GM04504 (cell line): Measurements from ENCODE around the gene DGKG.
A peak's percentile ranks its signal among the peaks of the same experiment; 100 is the strongest.

ENCODE experiments used
- DNase-seq: peaks from one replicate; pipeline ENCODE4 v3.0.0-alpha.2; 2012; ENCODE audit warnings: low read depth

Gene DGKG

DNA sequence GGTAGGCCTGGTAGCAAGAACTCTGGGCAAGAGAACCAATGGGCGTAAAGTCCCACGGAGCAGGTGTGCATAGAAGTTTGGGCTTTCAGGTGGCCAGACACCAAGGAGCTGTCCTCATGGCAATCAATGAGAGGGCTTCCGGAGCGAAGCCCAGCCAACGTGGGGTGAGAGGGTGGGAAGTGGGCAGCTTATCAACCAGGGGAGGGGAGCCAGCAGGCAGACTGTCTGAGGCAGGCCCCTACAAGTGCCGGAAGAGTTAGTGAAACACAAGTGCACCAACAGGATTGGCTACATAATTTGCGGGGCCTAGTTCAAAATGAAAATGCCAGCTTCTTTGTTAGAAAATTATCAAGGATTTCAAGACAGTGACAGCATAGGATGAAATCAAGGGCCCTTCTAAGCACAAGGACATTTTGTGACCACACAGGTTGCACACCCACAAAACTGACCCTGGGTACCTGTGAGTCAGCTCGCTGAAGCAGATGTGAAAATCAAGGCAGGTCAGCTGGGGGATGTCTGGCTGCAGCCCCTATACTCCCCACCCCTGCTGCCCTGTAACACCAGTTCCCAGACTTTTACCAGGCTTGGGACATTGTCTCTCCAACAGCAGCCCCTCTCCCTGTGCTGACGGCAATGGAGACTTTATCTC is 151.1 kb downstream of the DGKG start:
- DNase-seq = no peak

DNA sequence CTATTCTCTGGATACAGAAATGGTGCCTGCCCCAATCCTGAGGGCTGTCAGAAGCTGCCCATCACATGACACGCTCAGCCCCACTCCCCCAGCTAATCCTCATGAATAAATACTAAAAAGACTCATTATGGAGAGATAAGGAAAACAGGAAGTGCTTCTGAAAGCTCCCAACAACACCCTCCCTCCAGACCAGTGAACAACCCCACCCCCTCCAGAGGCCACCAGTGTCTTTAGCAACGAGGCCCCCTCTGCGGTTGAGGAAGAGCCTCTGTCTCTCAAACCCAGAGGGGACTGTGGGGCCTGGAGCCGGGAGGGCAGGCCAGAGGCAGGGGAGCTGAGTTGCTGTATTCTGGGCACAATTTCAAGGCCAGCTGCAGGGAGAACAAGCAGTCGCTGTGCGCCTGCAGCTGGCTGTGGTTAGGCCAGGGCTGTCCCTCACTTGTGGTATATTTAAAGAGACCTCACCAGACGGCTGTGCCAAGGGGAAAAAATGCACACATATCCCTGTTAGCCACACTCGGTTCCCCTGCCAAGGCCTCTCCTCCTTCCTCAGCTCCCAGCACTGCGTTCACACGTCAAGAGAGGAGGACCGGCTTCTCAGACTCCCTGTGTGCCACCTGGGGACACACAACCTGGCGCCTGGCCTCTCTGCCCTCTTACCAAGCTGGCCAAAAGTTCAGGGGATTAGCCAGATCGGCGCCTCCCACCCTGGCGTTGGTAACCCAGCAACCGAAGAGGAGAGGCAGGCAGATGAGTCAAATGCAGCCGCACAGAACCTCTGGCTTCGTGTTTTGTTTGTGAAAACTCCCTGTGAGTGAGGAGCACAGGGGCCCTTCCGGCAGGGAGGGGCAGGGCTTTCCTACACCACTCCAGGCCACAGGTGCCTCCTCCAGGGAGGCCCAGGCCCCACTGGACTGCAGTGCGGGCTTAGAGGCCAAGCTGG is 152.0 kb downstream of the DGKG start:
- peak; percentile 24 for DNase-seq

DNA sequence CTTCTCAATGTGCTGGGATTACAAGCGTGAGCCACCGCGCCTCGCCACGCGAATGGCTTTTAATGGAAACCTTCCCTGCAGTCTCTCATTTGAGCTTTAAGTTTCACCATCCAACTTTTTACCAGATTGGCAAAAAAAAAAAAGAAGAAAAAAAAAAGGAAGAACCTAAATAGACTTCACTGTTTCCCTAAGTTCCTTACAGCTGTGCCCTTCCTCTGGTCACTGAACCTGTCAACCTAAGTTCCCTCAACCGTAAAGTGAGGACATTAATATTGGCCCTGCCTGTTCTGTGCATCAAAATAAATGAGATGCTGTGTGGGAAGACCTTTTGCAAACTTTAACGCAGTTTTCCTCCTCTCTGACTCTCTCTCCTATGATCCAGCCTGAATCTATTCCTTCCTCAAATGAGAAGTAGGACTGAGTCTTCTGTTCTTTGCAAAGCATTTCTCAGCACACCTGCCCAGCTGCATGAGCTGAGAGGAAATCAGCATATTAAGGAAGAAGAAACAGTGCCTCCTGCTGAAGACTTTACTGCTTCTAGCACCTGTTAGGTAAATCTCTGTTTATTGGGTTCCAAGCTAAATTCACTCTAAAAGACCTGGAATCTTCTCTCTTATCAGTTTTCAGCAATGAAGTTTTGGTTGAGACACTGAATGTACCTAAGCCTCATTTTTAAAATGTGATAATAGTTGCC is 153.6 kb downstream of the DGKG start:
- DNase-seq = no peak

DNA sequence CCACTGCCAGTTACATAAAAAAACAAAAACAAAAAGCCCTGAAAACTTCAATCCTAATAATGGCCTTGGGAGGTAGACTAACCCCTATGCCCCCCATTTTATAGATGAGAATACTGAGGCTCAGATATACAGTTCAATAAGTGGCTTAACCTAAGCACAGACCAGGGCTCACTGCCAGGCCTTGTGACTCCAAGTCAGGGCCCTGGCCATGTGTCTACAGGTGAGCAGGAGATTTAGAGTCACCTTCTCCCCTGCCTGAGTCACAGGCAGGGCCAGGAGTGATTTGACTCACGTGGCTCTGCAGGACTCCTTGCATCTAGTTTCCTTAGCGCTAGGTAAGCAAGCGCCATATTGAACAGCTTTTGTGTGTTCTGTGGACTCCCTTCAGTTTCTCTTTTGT is 154.5 kb downstream of the DGKG start:
- DNase-seq = no peak

DNA sequence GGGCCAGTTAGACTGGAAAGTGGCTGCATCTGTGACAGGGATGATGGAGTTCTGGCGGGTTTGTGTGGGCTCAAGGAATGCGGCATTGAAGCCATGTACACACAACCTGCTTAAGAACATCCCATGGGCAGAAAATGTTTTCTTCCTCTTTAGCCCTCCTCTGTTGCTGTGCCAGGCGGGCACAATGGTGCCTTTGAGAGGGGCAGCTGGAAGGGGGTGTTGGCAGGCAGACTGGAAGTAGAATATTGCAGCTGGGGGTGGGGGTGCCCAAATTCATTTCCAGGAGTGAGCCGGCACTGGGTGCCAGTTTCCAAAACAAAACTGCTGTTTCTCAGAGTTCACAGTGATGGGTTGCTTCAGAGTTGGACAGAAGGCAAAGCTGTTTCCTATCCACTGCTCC is 161.3 kb downstream of the DGKG start:
- DNase-seq = no peak

DNA sequence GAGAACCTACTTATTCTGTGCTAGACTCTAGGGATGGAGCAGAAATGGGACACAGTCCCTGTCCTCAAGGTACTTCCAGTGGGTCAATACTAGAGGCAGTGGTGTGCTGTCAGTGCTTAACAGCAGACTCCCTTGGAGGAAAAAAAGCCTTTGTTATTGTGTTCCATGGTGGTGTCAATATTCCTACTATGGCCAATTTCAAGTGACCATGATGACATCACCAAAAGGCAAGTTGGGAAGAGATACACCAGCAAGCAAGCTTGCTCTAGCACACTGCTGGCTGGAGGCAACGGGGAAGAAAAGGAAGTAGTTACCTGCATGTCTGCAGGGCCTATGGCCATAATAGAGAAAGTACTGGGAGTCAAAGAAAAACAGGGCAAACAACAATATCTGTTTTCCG is 163.6 kb downstream of the DGKG start:
- no peak for DNase-seq

DNA sequence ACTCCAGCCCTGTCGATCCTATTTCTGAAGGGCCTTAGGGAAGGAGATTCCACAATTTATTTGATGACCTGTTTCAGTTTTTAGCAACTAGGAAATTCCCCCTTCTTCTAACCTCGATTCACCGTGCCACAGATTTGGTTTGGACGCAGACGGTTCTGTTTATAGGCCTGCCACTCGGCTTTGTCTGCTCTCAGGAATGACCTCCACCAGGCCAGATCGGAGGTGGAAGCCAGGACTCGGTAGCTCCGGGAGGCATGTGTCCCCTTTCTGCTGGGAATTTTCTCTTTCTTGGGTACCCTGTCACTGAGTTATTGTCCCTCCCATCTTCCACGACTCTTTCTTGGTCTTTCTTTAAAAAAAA is 167.6 kb downstream of the DGKG start:
- DNase-seq = no peak

DNA sequence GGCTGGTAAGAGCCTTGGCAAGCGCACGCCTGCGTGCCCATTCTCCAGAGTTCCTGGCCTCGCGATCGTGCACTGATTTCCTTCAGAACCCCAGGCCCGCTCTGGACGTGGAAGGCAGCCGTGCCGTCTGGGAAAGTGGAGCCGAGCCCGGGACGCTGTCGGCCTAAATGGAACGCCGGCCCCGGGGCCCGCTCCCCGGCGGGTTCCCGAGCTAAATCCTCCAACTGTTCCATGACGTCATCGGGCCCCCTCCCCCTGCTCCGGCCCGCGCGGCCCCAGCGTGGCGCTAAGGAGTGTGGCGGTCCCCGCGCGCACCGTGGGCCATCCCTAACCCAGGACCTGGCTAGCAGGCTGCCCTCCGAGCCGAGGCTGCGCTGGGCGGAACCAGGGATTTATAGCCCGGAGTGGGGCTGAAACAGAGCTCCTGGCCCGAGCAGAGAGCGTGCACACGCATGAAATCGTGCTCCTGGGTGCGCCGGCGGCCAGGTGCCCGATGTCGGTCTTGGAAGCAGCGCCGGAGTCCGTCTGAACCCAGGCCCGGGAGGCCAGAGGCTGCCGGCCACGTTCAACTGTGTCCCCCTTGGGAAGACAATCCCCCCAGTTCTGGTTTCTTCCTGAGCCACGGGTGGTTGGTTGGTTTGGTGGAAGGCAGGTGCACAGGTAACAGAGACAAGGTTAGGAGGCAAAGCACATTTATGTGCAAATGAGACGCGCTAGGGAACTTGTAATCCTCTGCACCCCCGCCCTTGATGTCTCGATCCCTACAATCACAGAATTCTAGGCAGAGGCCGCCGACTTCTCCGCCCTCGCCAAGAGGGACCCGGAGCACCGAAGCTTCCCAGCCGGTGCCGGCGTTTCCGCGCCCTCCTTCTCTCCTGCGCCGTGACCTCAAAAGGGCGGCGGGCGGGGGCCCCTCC is 168.2 kb downstream of the DGKG start:
- no peak for DNase-seq

DNA sequence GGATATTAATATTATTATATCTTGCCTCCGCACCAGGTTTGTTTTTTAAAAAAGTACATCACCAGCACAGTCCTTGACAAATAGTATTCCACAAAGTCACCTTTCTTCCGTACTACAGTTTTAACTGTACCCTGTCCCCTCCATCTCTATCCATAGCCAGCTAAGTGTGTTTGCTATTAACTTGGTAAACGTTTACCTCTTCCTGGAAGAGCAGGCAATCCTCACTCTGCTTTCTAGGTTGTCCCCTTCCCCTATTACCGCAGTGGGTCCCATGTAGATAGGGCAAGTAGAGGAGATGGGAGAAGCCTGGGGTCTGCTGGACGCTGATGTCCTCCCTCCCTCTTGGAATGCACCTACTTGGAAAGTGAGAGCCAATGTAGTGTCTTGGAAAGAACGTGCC is 169.2 kb downstream of the DGKG start:
- no peak for DNase-seq

DNA sequence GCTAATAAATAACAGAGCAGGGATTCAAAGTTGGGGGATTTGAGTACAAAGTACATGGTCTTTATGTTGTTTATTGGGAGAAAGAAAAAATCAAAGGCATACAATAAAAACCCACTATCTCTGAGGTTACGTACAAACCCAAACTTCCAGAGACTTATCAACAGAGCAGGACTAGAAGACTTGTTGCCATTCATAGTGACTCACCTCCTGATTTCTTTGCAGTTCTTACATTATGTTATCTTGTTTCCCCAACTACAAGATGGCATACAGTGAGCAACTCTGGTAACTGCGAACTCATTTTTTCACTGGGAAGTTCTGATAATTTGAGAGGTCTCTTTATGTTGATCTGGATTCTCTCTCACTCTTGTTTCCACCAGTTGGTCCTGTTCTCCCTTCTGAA is 172.5 kb downstream of the DGKG start:
- DNase-seq = no peak

DNA sequence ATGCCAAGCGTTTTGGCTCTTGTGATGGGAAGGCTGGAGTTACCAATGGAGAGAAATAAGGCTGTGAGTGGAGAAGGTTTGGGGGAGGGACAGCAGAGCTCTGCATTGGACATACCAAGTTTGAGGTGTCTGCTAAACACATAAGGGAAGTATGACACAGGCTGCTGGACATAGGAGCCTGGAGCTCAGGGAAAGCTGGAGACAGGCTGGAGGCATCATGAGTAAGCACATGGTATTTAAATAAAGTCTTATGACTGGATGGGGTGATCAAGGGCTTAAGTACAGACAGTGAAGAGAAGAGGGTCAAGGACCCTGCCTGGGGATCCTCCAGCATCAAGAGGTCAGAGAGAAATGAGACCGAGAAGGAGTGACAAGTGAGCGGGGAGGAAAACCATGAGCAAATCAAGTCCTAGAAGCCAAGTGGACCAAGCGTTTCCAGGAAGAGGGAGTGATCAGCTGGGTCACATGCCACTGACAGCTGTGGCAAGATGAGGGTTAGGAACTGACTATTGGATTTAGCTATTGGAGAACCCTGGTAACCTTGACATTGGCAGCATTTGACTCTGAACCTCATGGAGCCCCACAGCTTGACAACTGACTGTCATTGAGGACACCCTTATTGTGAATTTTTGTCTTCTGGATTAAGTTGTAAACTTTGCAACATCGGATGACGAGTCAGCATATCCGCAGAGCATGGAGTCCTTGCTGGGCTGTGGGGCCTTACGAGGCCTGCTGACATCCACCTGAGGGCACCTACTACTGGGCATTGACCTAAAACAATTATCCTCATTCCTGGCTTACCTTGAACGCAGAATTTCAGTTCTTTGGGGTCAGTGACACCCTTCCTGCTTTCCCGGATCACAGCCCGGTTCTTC is 174.4 kb downstream of the DGKG start:
- no peak for DNase-seq

DNA sequence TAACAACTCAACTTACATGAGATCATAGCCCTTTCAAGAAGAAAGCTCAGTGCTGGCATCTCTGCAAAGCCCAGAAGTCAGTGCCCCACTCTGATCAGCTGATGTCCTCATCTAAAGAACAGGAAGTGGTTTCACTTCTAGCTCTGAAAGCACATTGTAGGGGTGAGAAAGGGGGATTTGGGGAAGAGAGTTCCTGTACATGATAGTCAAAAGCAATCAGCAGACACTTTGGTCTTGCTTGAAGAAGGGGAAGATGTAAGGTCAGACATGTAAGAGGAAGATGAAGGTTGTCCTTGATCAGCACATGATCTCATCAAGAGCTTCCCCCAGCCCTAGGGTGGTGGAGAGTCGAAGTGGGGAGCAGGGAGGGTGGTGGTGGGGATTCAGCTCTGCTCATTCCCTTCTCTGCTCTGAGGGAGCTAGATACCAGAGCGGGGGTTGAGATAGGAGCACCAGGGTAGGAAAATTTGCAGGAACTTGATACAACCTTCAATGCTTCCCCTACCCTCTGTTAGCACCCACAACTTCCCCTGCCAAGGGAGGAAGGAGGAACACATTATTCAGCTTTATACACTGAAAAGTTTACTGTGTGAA is 176.7 kb downstream of the DGKG start:
- DNase-seq = no peak

DNA sequence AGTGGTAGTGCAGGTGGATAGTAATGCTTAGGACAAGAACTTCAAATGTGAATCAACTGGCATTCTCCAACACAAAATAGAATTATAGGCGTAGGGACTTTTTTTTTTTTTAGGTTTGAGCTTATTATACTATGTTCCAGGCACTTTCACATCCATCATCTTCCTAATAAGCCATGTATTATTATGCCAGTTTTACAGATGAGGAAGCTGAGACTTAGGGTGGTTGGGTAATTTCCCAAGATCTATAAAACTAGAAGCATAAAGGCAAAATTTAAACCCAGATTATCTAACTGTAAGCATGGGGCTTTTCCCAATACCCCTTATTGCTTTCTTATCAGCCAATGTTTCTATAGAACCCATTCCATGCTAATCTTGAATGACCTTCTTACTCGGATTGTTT is 178.0 kb downstream of the DGKG start:
- DNase-seq = no peak

DNA sequence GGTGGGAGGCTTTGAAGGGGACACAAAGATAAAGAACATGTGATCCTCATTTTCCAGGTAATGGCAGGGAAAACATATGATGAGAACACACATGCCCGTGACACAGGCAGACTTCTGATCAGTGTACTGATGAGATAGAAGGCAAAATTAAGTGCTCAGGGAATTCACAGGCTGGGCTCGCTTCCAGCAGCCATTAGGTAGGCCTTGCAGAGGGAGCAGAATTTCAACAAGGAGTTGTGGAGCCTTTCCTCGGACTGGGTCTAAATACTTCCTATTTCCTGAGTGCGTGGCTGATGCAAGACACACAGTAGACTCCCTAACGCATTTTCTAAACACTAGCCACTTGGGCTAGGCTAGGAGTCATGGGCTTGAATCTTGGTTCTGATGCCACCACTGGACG is 179.2 kb downstream of the DGKG start:
- DNase-seq = no peak

DNA sequence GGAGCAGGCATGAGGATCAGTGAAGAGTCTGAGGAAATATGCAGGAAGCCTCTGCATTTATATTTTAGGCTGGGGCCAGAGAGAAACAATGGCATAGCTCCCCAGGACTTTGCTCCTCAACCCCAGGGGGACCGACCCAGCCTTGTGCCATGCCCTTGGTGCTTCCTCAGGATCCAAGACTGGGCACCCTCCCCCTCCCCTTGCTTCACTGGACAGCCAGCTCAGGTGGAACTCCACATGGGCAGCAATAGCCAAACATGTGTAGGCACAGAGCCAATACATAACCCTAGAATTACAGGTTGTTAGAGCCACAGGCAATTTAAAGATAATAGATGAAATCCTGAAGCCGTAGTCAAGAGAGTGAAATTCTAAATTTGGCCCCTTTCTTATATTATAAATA is 180.1 kb downstream of the DGKG start:
- DNase-seq = no peak

DNA sequence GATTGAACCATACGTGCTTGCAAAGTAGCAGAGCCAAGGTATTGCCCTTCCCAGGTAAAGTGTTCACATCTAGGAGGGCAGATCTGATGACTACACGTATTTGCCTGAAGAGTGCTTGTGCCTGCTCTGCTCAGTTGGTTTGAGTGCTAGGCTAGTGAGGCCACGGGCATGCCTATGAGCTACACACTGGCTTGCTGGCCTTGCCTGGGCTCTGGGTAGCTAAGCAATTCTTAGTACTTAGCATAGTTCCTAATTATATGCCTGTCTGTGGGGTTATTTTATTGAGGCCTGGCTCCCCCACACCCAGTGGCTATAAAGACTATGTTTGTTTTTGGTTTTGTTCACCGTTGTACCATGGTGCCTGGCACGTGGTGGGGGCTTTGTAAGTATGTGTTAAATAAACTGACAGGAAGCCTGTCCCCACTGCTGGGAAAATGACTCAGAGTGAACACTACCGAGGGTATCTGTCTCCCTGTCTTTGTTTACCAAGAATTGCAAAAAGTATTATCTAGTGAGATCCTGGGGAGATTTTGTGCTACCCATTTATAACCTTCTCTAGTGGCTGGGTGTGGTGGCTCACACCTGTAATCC is 181.0 kb downstream of the DGKG start:
- no peak for DNase-seq

DNA sequence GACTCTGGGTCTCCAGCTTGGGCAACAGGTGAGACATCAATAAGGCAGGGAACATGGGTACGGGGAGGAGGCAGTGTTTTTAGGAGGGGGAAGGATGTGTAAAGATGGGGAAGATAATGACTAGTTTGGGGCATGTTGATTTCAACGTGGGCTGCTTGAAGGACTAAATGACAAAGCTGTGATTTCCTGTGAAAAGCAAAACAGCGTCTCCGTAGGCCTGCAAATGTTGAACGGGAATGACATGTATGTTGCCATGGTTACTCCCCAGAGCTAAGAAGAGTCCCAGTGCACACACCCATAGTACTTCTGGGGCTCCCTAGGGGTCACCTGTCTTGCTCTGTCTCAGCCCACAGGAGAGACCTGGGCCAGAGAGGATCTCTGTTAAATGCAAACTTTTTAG is 181.9 kb downstream of the DGKG start:
- no peak for DNase-seq

DNA sequence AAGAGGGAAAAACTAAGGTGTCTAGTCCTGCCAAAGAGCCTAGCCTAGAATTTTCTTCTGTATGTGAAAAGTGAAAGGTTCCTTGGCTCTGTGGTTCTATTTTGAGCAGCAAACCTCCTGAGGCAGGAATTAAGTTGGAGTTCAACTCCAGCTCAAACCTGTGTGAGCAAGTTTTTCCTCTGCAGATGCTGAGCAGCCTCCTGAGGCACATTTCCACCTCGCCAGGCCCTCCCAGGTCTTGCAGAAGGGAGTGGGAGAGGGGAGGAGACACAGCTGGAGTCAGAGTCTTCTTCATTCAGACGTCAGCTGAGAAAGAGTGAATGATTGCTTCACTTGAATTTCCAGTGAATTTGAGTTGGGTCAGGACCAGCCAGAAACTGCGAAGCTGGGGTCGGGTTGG is 183.6 kb downstream of the DGKG start:
- no peak for DNase-seq

DNA sequence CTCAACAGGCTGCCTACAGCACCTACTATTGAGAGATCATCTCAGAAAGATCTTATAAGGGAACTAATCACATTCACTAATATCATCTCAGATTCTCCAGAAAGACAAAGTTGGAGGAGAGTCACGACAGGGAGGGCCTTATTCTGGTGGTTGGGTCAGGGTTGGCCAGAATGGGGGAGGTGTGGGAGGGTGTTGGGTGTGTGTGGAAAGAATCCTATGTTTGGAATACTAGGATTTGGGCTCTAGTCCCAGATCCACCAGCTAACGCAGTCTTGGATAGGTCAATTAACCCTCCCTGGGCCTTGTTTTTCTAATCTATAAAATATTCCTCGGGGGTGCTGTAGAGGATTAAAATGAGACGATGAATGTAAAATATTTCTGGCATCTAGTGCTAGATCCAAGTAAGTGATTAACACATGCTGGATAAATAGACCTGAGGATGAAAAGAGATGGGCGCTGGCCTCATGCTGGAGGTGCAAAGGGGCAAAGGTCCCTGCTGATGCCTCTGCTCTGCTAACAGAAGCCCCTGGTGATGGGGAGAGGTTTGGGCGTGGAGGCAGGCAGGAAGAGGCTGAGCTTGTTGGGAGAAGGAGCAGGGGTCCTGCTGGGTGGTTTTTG is 185.6 kb downstream of the DGKG start:
- DNase-seq = no peak
